Measurements from ENCODE around the gene ADAMTS7.
"Not testable (repeated sequence)": the region's sequence is repeated elsewhere in the genome, so short reads cannot be mapped to it uniquely, and the experiment has no call there.

Gene ADAMTS7

GRCh38 chr15:78796510-78796909 lies 14.8 kb downstream of the ADAMTS7 start:
- no peak overlapping the region for H3K4me3 ChIP-seq (replicated peaks; ENCODE audit: low read depth, low read length)
- H3K27me3 ChIP-seq (replicated peaks; ENCODE audit: control insufficient read depth, insufficient read depth, low read length), result no peaks in the 10 kb centered on the region
- no peaks in the 10 kb centered on the region for H3K36me3 ChIP-seq (ENCODE audit: control insufficient read depth, insufficient read depth, low read length)
- DNase-seq (ENCODE audit: extremely low read depth, insufficient read length), result no peak
- TF ChIP-seq CTCF (IDR thresholded peaks at IDR 0.05; ENCODE audit: insufficient read depth, low read length, poor library complexity, severe bottlenecking), result no peak

GRCh38 chr15:78795043-78795442 lies 16.2 kb downstream of the ADAMTS7 start:
- TF ChIP-seq CTCF (IDR thresholded peaks at IDR 0.05; ENCODE audit: insufficient read depth, low read length, poor library complexity, severe bottlenecking), result no peak
- Histone ChIP-seq H3K36me3 (ENCODE audit: control insufficient read depth, insufficient read depth, low read length) (no peaks in the 10 kb centered on the region), H3K27me3 (replicated peaks; ENCODE audit: control insufficient read depth, insufficient read depth, low read length) (no peaks in the 10 kb centered on the region), H3K4me3 (replicated peaks; ENCODE audit: low read depth, low read length) (no peak overlapping the region)
- DNase-seq (ENCODE audit: extremely low read depth, insufficient read length), result no peak

GRCh38 chr15:78794446-78794845 lies 16.8 kb downstream of the ADAMTS7 start:
- not testable (repeated sequence) for H3K27me3 ChIP-seq (replicated peaks; ENCODE audit: control insufficient read depth, insufficient read depth, low read length); H3K4me3 ChIP-seq (replicated peaks; ENCODE audit: low read depth, low read length); H3K36me3 ChIP-seq (ENCODE audit: control insufficient read depth, insufficient read depth, low read length); DNase-seq (ENCODE audit: extremely low read depth, insufficient read length)

GRCh38 chr15:78791357-78791756 lies 19.9 kb downstream of the ADAMTS7 start:
- no peak for TF ChIP-seq CTCF (IDR thresholded peaks at IDR 0.05; ENCODE audit: insufficient read depth, low read length, poor library complexity, severe bottlenecking)
- H3K4me3 ChIP-seq (replicated peaks; ENCODE audit: low read depth, low read length), result no peak overlapping the region
- H3K36me3 ChIP-seq (ENCODE audit: control insufficient read depth, insufficient read depth, low read length), result no peaks in the 10 kb centered on the region
- DNase-seq (ENCODE audit: extremely low read depth, insufficient read length), result no peak
- H3K27me3 ChIP-seq (replicated peaks; ENCODE audit: control insufficient read depth, insufficient read depth, low read length), result no peaks in the 10 kb centered on the region

GRCh38 chr15:78790027-78790426 lies 21.2 kb downstream of the ADAMTS7 start:
- Histone ChIP-seq H3K27me3 (replicated peaks; ENCODE audit: control insufficient read depth, insufficient read depth, low read length) (no peaks in the 10 kb centered on the region), H3K4me3 (replicated peaks; ENCODE audit: low read depth, low read length) (no peak overlapping the region), H3K36me3 (ENCODE audit: control insufficient read depth, insufficient read depth, low read length) (no peaks in the 10 kb centered on the region)
- no peak for DNase-seq (ENCODE audit: extremely low read depth, insufficient read length)
- no peak for TF ChIP-seq CTCF (IDR thresholded peaks at IDR 0.05; ENCODE audit: insufficient read depth, low read length, poor library complexity, severe bottlenecking)

GRCh38 chr15:78789615-78790014 lies 21.6 kb downstream of the ADAMTS7 start:
- DNase-seq (ENCODE audit: extremely low read depth, insufficient read length), result no peak
- Histone ChIP-seq H3K36me3 (ENCODE audit: control insufficient read depth, insufficient read depth, low read length) (no peaks in the 10 kb centered on the region), H3K4me3 (replicated peaks; ENCODE audit: low read depth, low read length) (no peak overlapping the region), H3K27me3 (replicated peaks; ENCODE audit: control insufficient read depth, insufficient read depth, low read length) (no peaks in the 10 kb centered on the region)
- no peak for TF ChIP-seq CTCF (IDR thresholded peaks at IDR 0.05; ENCODE audit: insufficient read depth, low read length, poor library complexity, severe bottlenecking)

Measured in GM06990 (cell line).